ENCODE results near the gene MST1R.

The MST1R gene

DNA sequence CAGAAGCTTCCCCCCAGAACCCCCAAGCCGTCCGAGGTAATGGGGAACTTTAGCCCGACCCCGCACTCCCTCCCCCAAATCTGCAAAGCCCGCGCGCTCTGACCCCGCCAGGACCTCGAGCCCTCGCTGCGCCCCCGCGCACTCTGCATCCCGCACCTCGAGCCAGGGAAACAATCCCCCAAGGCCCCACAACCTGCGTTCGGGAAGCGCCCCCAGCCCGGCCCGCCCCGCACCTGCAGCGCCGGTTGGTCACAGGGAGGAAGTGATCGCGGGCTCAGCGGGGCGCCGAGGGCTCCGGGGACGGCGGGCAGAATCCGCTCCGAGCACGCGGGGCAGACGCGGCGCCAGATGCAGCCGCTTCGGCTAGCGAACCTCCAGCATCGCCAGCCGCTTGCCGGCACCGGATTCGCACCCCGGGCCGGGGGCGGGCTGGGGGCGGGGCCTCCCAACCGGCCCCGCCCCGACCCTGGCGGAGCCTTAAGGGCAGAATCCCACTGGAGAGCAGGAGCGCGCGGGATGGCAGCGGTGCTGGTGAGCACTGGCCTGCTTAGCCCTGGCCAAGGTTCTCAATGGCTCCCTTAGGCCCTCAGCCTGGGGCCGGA, 34.0 kb downstream of the MST1R start, which contains the start of gene CAMKV:
Gene CAMKV (minus strand): TSS at position 382 of the 602 bp plus-strand sequence. CDS start 7,518 bp downstream, outside the sequence.
- DNase-seq (ENCODE audit: insufficient read length, low spot score) (peak; percentile 62), FAIRE-seq (no peak)
- TF ChIP-seq TAF1 (IDR thresholded peaks at IDR 0.05; ENCODE audit: low read depth, low read length) = no peak
- peak; percentile 32; the same call in 1 of the 2 replicates for TF ChIP-seq SPI1 (IDR thresholded peaks at IDR 0.05; ENCODE audit: low read depth, low read length)

GRCh38 chr3:49868862-49869466, 34.7 kb downstream of the MST1R start:
- no peak for DNase-seq (ENCODE audit: insufficient read length, low spot score)
- TF ChIP-seq SPI1 (IDR thresholded peaks at IDR 0.05; ENCODE audit: low read depth, low read length) = no peak
- TF ChIP-seq TAF1 (IDR thresholded peaks at IDR 0.05; ENCODE audit: low read depth, low read length) = no peak
- TF ChIP-seq POU2F2 (IDR thresholded peaks at IDR 0.05; ENCODE audit: low read depth, low read length) = no peak
- TF ChIP-seq POLR2AphosphoS5 (IDR thresholded peaks at IDR 0.05; ENCODE audit: low read depth, low read length) = no peak
- FAIRE-seq = no peak

- FAIRE-seq (no peak), DNase-seq (ENCODE audit: insufficient read length, low spot score) (no peak)
- no peak for TF ChIP-seq POLR2A (IDR thresholded peaks at IDR 0.05; ENCODE audit: low read depth, low read length)
- no peak for TF ChIP-seq POLR2AphosphoS5 (IDR thresholded peaks at IDR 0.05; ENCODE audit: low read depth, low read length)
- no peak for TF ChIP-seq SPI1 (IDR thresholded peaks at IDR 0.05; ENCODE audit: low read depth, low read length)
- TF ChIP-seq TAF1 (IDR thresholded peaks at IDR 0.05; ENCODE audit: low read depth, low read length) = no peak
- no peak for TF ChIP-seq POU2F2 (IDR thresholded peaks at IDR 0.05; ENCODE audit: low read depth, low read length)
- no peak for TF ChIP-seq PAX5 (IDR thresholded peaks at IDR 0.05; ENCODE audit: insufficient read depth, low read length, severe bottlenecking)
These were observed 35.8 kb downstream of the MST1R start for GRCh38 chr3:49867871-49868321.

GRCh38 chr3:49867400-49867799, 36.3 kb downstream of the MST1R start:
- FAIRE-seq = no peak
- TF ChIP-seq PAX5 (IDR thresholded peaks at IDR 0.05; ENCODE audit: insufficient read depth, low read length, severe bottlenecking) (no peak), POU2F2 (IDR thresholded peaks at IDR 0.05; ENCODE audit: low read depth, low read length) (no peak), POLR2A (IDR thresholded peaks at IDR 0.05; ENCODE audit: low read depth, low read length) (no peak), SPI1 (IDR thresholded peaks at IDR 0.05; ENCODE audit: low read depth, low read length) (no peak), POLR2AphosphoS5 (IDR thresholded peaks at IDR 0.05; ENCODE audit: low read depth, low read length) (no peak), TAF1 (IDR thresholded peaks at IDR 0.05; ENCODE audit: low read depth, low read length) (no peak)
- DNase-seq (ENCODE audit: insufficient read length, low spot score) = no peak

DNA sequence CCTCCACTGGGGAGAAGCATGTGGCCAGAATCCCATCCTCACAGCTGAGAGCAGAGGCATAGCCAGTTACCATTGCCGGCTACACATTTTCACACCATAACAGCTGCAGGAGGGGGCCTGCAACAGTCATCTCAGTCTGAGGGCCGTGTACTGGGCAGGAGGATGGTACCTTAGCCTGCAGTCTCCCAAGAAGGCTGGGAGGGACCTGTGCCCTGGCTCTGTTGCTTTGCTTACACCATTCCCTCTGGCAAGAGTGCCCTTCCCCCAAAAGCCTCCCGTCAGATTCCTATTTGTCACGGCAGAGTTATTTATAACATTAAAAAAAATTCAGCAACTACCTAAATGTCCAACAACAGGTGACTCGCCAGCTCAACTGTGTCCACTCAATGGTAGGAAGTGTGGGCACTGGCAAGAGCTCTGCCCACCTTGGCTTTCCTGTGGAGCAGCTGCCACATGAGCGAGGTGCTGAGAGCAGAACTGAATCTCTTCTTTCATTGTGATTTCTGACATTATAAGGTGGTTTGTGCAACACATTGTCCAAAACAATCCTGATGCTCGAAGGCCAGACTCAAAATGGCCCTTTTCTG, 38.4 kb downstream of the MST1R start:
- DNase-seq (ENCODE audit: insufficient read length, low spot score) (no peak), FAIRE-seq (no peak)
- TF ChIP-seq PAX5 (IDR thresholded peaks at IDR 0.05; ENCODE audit: insufficient read depth, low read length, severe bottlenecking) (no peak), POU2F2 (IDR thresholded peaks at IDR 0.05; ENCODE audit: low read depth, low read length) (no peak), POLR2AphosphoS5 (IDR thresholded peaks at IDR 0.05; ENCODE audit: low read depth, low read length) (no peak), SPI1 (IDR thresholded peaks at IDR 0.05; ENCODE audit: low read depth, low read length) (no peak), POLR2A (IDR thresholded peaks at IDR 0.05; ENCODE audit: low read depth, low read length) (no peak), TAF1 (IDR thresholded peaks at IDR 0.05; ENCODE audit: low read depth, low read length) (no peak)

DNA sequence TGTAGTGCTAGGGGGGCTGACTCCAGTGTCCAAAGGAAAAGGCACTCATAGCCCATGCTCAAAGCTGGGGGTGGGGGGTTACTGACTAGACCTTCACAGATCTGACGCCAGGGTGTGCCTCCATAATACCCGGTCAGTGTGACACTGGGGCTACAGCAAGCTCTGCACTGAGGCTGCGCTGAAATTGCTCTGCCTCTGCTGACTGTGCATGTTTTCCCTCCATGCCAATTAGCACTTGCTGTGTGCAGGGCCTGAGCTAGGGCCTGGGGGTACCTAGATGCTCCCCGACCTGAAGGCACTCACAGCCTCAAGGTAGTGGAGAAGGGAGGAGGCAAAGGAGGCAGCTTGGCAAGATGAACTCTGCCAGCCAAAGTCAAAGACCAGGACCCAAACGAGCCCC, 39.2 kb downstream of the MST1R start:
- FAIRE-seq = no peak
- no peak for TF ChIP-seq TAF1 (IDR thresholded peaks at IDR 0.05; ENCODE audit: low read depth, low read length)

DNA sequence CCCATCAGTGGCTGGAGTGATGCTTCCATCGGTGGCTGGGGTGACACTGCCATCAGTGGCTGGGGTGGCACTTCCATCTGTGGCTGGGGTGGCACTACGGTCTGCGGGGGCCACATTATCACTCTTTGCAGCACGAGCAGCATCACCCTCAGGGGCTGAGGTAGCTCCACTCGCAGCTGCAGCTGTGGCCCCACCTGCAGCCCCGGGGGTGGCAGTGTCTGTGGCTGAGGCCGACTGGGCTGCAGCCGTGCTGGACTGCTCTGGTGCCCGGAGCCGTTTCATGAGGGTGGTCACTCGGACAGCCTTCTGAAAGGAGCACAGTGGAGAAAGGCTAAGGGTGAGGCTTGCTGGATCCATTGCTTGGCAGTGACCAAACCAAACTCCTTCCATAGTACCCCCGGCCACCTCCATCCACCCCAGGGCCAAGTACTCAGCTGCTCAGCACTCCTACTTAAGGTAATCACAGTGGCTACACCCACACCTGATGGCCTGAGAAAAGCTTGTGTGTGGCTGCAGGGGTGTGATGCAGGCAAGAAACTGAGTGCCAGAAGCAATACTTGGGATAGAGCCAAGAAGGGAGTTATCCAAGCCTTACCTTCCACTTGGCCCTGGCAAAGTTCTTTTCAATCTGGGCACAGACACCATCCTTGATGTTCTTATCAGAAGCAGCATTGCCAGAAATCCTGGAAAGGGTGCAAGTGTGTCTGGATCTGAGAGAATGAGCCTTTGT, 43.9 kb downstream of the MST1R start:
- no peak for TF ChIP-seq POLR2AphosphoS5 (IDR thresholded peaks at IDR 0.05; ENCODE audit: low read depth, low read length)
- TF ChIP-seq TAF1 (IDR thresholded peaks at IDR 0.05; ENCODE audit: low read depth, low read length) = no peak
- no peak for TF ChIP-seq SPI1 (IDR thresholded peaks at IDR 0.05; ENCODE audit: low read depth, low read length)
- TF ChIP-seq POU2F2 (IDR thresholded peaks at IDR 0.05; ENCODE audit: low read depth, low read length) = no peak
- TF ChIP-seq PAX5 (IDR thresholded peaks at IDR 0.05; ENCODE audit: insufficient read depth, low read length, severe bottlenecking) = no peak
- no peak for TF ChIP-seq POLR2A (IDR thresholded peaks at IDR 0.05; ENCODE audit: low read depth, low read length)
- no peak for FAIRE-seq
- DNase-seq (ENCODE audit: insufficient read length, low spot score) = no peak

More for the DNA sequence above, 39.2 kb downstream of the MST1R start:
- no peak for DNase-seq (ENCODE audit: insufficient read length, low spot score)

- 0 out of 2 replicates have a peak, but pooled peaks have one; percentile 26 for TF ChIP-seq POU2F2 (IDR thresholded peaks at IDR 0.05; ENCODE audit: low read depth, low read length)
- 0 out of 2 replicates have a peak, but pooled peaks have one; percentile 27 for TF ChIP-seq POLR2AphosphoS5 (IDR thresholded peaks at IDR 0.05; ENCODE audit: low read depth, low read length)
- no peak for TF ChIP-seq TAF1 (IDR thresholded peaks at IDR 0.05; ENCODE audit: low read depth, low read length)
- TF ChIP-seq POLR2A (IDR thresholded peaks at IDR 0.05; ENCODE audit: low read depth, low read length) = peak; percentile 49; the same call in 1 of the 2 replicates
- TF ChIP-seq PAX5 (IDR thresholded peaks at IDR 0.05; ENCODE audit: insufficient read depth, low read length, severe bottlenecking) = no peak
- DNase-seq (ENCODE audit: insufficient read length, low spot score) (peak; percentile 97), FAIRE-seq (peak; percentile 99)
These were observed 47.3 kb downstream of the MST1R start, which contains the start of gene TRAIP for GRCh38 chr3:49856181-49857005. TRAIP (minus strand) TSS chr3:49856564; CDS start chr3:49856453, 111 bp downstream.

DNA sequence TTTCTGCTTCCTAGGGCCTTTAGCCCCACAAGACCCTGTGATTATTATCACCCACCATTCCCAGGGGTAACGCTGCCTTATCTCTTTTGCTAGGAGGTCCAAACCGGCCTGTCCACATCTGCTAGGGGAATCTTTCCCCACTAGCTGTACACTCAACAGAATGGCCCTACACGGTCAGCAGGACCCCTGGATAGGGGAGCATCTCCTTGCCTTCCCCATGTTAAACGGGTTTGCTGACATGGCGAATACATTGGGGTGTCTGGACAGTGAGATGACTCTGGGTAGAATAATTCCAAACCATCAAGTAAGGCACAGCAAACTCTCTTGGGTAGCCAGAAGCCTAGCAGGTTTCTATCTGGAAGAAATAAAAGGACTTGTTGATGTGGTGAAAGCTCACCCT, 48.0 kb downstream of the MST1R start:
- no peak for TF ChIP-seq PAX5 (IDR thresholded peaks at IDR 0.05; ENCODE audit: insufficient read depth, low read length, severe bottlenecking)
- no peak for TF ChIP-seq SPI1 (IDR thresholded peaks at IDR 0.05; ENCODE audit: low read depth, low read length)
- TF ChIP-seq TAF1 (IDR thresholded peaks at IDR 0.05; ENCODE audit: low read depth, low read length) = no peak
- TF ChIP-seq POU2F2 (IDR thresholded peaks at IDR 0.05; ENCODE audit: low read depth, low read length) = no peak
- no peak for TF ChIP-seq POLR2A (IDR thresholded peaks at IDR 0.05; ENCODE audit: low read depth, low read length)
- TF ChIP-seq POLR2AphosphoS5 (IDR thresholded peaks at IDR 0.05; ENCODE audit: low read depth, low read length) = no peak
- FAIRE-seq (no peak), DNase-seq (ENCODE audit: insufficient read length, low spot score) (no peak)
